Prostate gland (tissue), 2 donors: ENCODE measurements around the gene ELF2. TPM values are rescaled to one million over a fixed set of nuclear protein-coding genes. Genes with fewer than 3 reads are reported as not detected.
"Not testable (repeated sequence)": the region's sequence is repeated elsewhere in the genome, so short reads cannot be mapped to it uniquely, and the experiment has no call there.

Source experiments
- DNase-seq: peaks from one replicate; pipeline ENCODE4 v3.0.0-alpha.2; 2019; ENCODE audit warnings: low spot score
- H3K27ac ChIP-seq, 2 donors: fragments of 200-600 bp; sonication (generic); 2 replicates each; pipeline ENCODE4 v1.5.1; 2017 to 2019
- H3K27me3 ChIP-seq: fragments of 200-600 bp; sonication (generic); replicated peaks from 2 replicates; pipeline ENCODE4 v1.5.1; 2019; ENCODE audit not compliant: insufficient read depth
- H3K36me3 ChIP-seq, 2 donors: fragments of 200-600 bp; sonication (generic); 1 replicate in 1 of 2; 2 replicates in 1 of 2; pipeline versions ENCODE4 v1.5.1 to v1.8.1; 2017 to 2019
- H3K4me1 ChIP-seq: fragments of 200-600 bp; sonication (generic); replicated peaks from 2 replicates; pipeline ENCODE4 v1.5.1; 2019
- H3K4me3 ChIP-seq, 2 donors: fragments of 200-600 bp; sonication (generic); 2 replicates each; pipeline ENCODE4 v1.5.1; 2017 to 2019
- H3K9me3 ChIP-seq: fragments of 200-600 bp; sonication (generic); 2 replicates; pipeline ENCODE4 v1.5.1; 2017
- POLR2A ChIP-seq: fragments of 450-650 bp; IDR thresholded peaks from one replicate; pipeline ENCODE4 v1.6.1; 2016; ENCODE audit warnings: antibody characterized with exemption, mild to moderate bottlenecking
- POLR2AphosphoS5 ChIP-seq: sonication (generic); formaldehyde crosslinking; IDR thresholded peaks from one replicate; pipeline ENCODE4 v1.6.1; 2017; ENCODE audit warnings: antibody characterized with exemption
- WGBS: methylation state at CpG from one replicate; pipeline ENCODE4 v1.1.5; 2018; 5-methylcytosine and 5-hydroxymethylcytosine counted together
- intact Hi-C: fragments of 100-400 bp; cut with DNase I; formaldehyde crosslinking; loops from one replicate; pipeline ENCODE4 v1.14.2; 2022
- total RNA-seq, 2 donors: library from RNA; depleted of rRNA; stranded (reverse); fragments of >200 nt; gene quantifications; one replicate each; pipeline ENCODE4 v1.1.0, GENCODE V29; 2016
- TF ChIP-seq, protein P1 (sequence below), 4 experiments: fragments of 200-600 bp in 2 of 4; fragments of 450-650 bp in 2 of 4; sonication (generic) in 2 of 4; IDR thresholded peaks; 1 replicate in 3 of 4; 2 replicates in 1 of 4; pipeline ENCODE4 v1.5.1; 2016 to 2019; ENCODE audit warnings: antibody characterized with exemption in 4 of 4, mild to moderate bottlenecking in 2 of 4, moderate library complexity in 2 of 4

ELF2 gene
- total RNA-seq, 2 donors from 2014 or later: 53.2 to 61.7 TPM

DNA sequence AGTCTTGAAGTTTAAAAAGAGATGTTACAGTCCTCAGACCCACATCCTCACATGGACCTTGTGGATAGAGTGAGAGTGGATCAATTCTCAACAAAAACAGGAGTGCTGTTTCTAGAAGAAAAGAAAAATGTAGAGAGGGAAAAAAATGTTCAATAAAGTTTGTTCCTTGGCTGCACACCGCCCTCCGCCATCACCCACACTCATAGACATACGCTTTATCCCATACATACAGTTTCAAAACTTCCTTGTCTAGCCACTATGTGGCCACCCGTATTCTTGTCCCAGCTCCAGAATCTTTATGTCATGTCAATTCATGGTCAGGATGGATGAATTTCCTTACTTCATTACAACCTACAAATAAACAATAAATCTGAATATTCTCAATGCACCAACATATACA is 23.5 kb upstream of the ELF2 start:
- H3K4me3 ChIP-seq: no peak overlapping the region
- intact Hi-C loops: no loop called here
- no peak overlapping the region for H3K27ac ChIP-seq

DNA sequence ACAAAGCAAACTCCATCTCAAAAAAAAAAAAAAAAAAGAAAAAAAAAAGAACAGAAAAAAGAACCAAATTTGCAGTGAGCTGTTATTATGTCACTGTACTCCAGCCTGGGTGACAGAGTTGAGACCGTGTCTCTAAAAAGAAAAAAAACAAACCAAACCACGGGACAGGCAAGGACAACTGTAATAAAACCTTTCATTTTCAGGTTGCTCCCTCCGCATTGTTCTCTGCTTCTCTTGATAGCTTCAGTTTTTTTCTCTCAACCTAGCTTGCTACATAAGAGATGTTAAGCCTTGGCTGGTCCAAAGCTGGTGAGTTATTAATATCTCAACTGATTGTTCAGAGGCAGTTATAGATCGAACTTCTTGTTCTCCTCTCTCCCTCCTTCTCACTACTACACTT is 23.1 kb upstream of the ELF2 start:
- Histone ChIP-seq H3K27ac (no peak overlapping the region), H3K27me3 (no peaks in the 10 kb centered on the region), H3K4me1 (no peaks in the 10 kb centered on the region), H3K9me3 (no peaks in the 10 kb centered on the region), H3K4me3 (no peak overlapping the region), H3K36me3 (no peaks in the 10 kb centered on the region)
- WGBS: 64% methylated on average over 4 of the region's 4 CpGs
- intact Hi-C loops: no loop called here
- no peak for DNase-seq
- TF ChIP-seq, protein P1, sequence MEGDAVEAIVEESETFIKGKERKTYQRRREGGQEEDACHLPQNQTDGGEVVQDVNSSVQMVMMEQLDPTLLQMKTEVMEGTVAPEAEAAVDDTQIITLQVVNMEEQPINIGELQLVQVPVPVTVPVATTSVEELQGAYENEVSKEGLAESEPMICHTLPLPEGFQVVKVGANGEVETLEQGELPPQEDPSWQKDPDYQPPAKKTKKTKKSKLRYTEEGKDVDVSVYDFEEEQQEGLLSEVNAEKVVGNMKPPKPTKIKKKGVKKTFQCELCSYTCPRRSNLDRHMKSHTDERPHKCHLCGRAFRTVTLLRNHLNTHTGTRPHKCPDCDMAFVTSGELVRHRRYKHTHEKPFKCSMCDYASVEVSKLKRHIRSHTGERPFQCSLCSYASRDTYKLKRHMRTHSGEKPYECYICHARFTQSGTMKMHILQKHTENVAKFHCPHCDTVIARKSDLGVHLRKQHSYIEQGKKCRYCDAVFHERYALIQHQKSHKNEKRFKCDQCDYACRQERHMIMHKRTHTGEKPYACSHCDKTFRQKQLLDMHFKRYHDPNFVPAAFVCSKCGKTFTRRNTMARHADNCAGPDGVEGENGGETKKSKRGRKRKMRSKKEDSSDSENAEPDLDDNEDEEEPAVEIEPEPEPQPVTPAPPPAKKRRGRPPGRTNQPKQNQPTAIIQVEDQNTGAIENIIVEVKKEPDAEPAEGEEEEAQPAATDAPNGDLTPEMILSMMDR (IDR thresholded peaks at IDR 0.05): no peak
- no peak for TF ChIP-seq POLR2AphosphoS5

More for the DNA sequence above, 23.5 kb upstream of the ELF2 start:
- WGBS: 89% methylated on average over 4 of the region's 4 CpGs
- Histone ChIP-seq H3K9me3 (no peaks in the 10 kb centered on the region), H3K27me3 (no peaks in the 10 kb centered on the region), H3K4me1 (no peaks in the 10 kb centered on the region), H3K36me3 (no peaks in the 10 kb centered on the region)
- TF ChIP-seq POLR2A: no peak
- TF ChIP-seq, protein P1 (IDR thresholded peaks at IDR 0.05): no peak
- TF ChIP-seq POLR2AphosphoS5: no peak
- no peak for DNase-seq

DNA sequence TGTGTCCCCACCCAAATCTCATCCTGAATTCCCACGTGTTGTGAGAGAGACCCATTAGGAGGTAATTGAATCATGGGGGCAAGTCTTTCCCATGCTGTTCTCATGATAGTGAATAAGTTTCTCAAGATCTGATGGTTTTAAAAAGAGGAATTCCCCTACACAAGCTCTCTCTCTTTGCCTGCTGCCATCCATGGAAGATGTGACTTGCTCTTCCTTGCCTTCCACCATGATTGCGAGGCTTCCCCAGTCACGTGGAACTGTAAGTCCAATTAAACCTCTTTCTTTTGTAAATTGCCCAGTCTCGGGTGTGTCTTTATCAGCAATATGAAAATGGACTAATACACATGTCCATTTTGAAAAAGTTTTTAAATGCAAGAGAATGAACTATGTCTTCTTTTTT is 20.2 kb upstream of the ELF2 start:
- H3K4me3 ChIP-seq, DNase-seq, H3K9me3 ChIP-seq, intact Hi-C loops, H3K36me3 ChIP-seq, H3K4me1 ChIP-seq, H3K27me3 ChIP-seq, H3K27ac ChIP-seq: not testable (repeated sequence)
- 86% methylated on average over 4 of the region's 4 CpGs for WGBS

DNA sequence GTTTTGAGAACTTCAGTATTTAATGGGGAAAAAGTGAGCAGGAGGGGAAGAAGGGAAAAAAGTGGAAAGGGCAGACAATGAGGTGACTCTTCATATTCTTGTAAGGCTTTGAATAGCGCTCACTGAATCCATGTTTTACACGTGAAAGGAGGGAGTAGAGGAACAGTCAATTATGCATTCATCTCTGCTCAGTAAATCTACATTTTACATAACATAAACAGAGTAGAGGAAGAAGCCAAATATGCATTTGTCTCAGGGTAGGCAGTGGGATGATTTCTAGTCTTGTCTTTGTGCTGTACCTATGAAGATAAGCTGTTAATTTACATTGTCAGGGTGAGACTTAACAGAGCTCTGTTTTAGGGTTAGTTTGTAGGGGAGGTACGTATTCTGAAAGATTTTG is 19.4 kb upstream of the ELF2 start:
- H3K9me3 ChIP-seq: no peaks in the 10 kb centered on the region
- no peak overlapping the region for H3K27ac ChIP-seq
- no peaks in the 10 kb centered on the region for H3K36me3 ChIP-seq
- no peak overlapping the region for H3K4me3 ChIP-seq
- TF ChIP-seq, protein P1 (IDR thresholded peaks at IDR 0.05): no peak
- TF ChIP-seq POLR2A: no peak
- intact Hi-C loops: no loop called here
- H3K27me3 ChIP-seq: no peaks in the 10 kb centered on the region
- DNase-seq: no peak
- 90% methylated on average over 3 of the region's 3 CpGs for WGBS
- no peaks in the 10 kb centered on the region for H3K4me1 ChIP-seq

DNA sequence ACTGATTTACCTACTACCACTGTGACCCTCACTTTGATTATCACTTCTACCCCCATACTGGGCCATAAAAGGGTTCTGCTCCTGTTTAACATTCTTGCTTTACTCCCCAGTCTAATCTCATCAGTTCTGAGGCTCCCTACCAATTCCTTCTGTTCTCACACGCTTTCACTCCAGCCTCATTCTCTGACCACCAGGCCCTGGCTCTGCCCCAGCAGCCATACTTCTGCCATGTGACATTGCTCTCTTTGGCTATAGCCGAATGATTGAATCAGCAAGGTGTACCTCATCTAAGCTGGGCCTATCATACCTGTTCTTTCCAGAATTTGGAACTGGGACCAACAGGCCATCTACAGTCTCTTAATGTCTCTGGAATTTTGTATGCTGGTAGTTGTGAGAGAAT is 14.4 kb upstream of the ELF2 start:
- intact Hi-C loops: no loop called here
- no peaks in the 10 kb centered on the region for H3K4me1 ChIP-seq
- no peak overlapping the region for H3K27ac ChIP-seq
- H3K4me3 ChIP-seq: no peak overlapping the region
- no peak for DNase-seq
- no peak for TF ChIP-seq POLR2A
- no peak for TF ChIP-seq POLR2AphosphoS5
- TF ChIP-seq, protein P1 (IDR thresholded peaks at IDR 0.05): no peak
- WGBS: 91% methylated on average over 2 of the region's 2 CpGs
- no peaks in the 10 kb centered on the region for H3K36me3 ChIP-seq
- H3K9me3 ChIP-seq: no peaks in the 10 kb centered on the region
- no peaks in the 10 kb centered on the region for H3K27me3 ChIP-seq
